Mesendoderm (in vitro differentiated cells): Measurements from ENCODE around the gene CHRNA10.
A peak's percentile ranks its signal among the peaks of the same experiment; 100 is the strongest.
"Not testable (repeated sequence)": the region's sequence is repeated elsewhere in the genome, so short reads cannot be mapped to it uniquely, and the experiment has no call there.

Experiments
- DNase-seq: peaks from one replicate; pipeline ENCODE4 v3.0.0; 2013
- H2AK5ac ChIP-seq: 2 replicates; pipeline ENCODE4 v1.6.1; 2013; ENCODE audit warnings: low read length, inconsistent platforms
- H2BK120ac ChIP-seq: 2 replicates; pipeline ENCODE4 v1.6.1; 2013; ENCODE audit warnings: low read depth, mild to moderate bottlenecking, low read length, moderate library complexity, mixed read lengths
- H2BK15ac ChIP-seq: replicated peaks from 2 replicates; pipeline ENCODE4 v1.6.1; 2013; ENCODE audit warnings: low read depth, mild to moderate bottlenecking, moderate library complexity
- H2BK5ac ChIP-seq: 2 replicates; pipeline ENCODE4 v1.6.1; 2013; ENCODE audit warnings: low read length, inconsistent platforms
- H3K18ac ChIP-seq: 2 replicates; pipeline ENCODE4 v1.6.1; 2013; ENCODE audit warnings: mild to moderate bottlenecking, low read length, mixed read lengths
- H3K23ac ChIP-seq: one replicate; pipeline ENCODE4 v1.6.1; 2013; ENCODE audit warnings: low read length
- H3K27ac ChIP-seq: 2 replicates; pipeline ENCODE4 v1.5.1; 2013; ENCODE audit warnings: low read depth, mild to moderate bottlenecking, inconsistent platforms, low read length, moderate library complexity
- H3K27me3 ChIP-seq: 2 replicates; pipeline ENCODE4 v1.6.1; 2013; ENCODE audit warnings: low read length, control low read depth, mild to moderate bottlenecking, inconsistent platforms; ENCODE audit not compliant: insufficient read depth, poor library complexity
- H3K36me3 ChIP-seq: 2 replicates; pipeline ENCODE4 v1.6.1; 2013; ENCODE audit warnings: low read length, inconsistent platforms; ENCODE audit not compliant: control insufficient read depth, insufficient read depth
- H3K4ac ChIP-seq: one replicate; pipeline ENCODE4 v1.6.1; 2013; ENCODE audit warnings: low read depth, mild to moderate bottlenecking, low read length, moderate library complexity
- H3K4me1 ChIP-seq: 2 replicates; pipeline ENCODE4 v1.6.1; 2013; ENCODE audit warnings: low read depth, low read length, inconsistent platforms; ENCODE audit not compliant: control insufficient read depth
- H3K4me2 ChIP-seq: 2 replicates; pipeline ENCODE4 v1.6.1; 2013; ENCODE audit warnings: low read length
- H3K4me3 ChIP-seq: 2 replicates; pipeline ENCODE4 v1.5.1; 2013; ENCODE audit warnings: mild to moderate bottlenecking, low read length
- H3K56ac ChIP-seq: one replicate; pipeline ENCODE4 v1.6.1; 2013; ENCODE audit warnings: low read length
- H3K79me1 ChIP-seq: 2 replicates; pipeline ENCODE4 v1.6.1; 2013; ENCODE audit warnings: low read length, inconsistent platforms
- H3K79me2 ChIP-seq: 2 replicates; pipeline ENCODE4 v1.6.1; 2013; ENCODE audit warnings: mild to moderate bottlenecking, low read length; ENCODE audit not compliant: control insufficient read depth, insufficient read depth
- H3K9ac ChIP-seq: 2 replicates; pipeline ENCODE4 v1.6.1; 2013; ENCODE audit warnings: low read length, inconsistent platforms
- H4K5ac ChIP-seq: one replicate; pipeline ENCODE4 v1.6.1; 2013; ENCODE audit warnings: low read length
- H4K8ac ChIP-seq: one replicate; pipeline ENCODE4 v1.6.1; 2013; ENCODE audit warnings: low read depth, mild to moderate bottlenecking, control low read depth, low read length, moderate library complexity
- WGBS: extraction: QIAGEN DNeasy Blood & Tissue Kit; methylation state at CpG from one replicate; pipeline ENCODE4 v1.1.7; 2013; ENCODE audit warnings: low lambda C conversion rate, missing lambda C conversion rate; ENCODE audit not compliant: insufficient coverage; ENCODE audit errors: extremely low coverage; 5-methylcytosine and 5-hydroxymethylcytosine counted together

CHRNA10 gene

DNA sequence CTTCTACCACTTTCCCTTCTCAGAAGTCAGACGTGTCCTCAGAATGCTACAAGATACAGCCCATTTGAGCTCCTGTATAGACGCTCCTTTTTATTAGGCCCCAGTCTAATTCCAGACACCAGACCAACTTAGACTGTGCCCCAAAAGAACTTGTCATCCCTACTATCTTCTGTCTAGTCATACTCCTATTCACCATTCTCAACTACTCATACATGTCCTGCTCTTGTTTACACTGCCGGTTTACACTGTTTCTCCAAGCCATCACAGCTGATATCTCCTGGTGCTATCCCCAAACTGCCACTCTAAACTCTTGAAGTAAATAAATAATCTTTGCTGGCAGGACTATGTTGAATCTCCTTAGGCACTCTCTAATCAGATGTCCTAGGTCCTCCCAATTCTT, 18.7 kb downstream of the CHRNA10 start:
- H3K23ac ChIP-seq, DNase-seq, H3K27me3 ChIP-seq, H2BK5ac ChIP-seq, H3K4me1 ChIP-seq, H3K4me3 ChIP-seq, H3K36me3 ChIP-seq, H3K56ac ChIP-seq, H3K9ac ChIP-seq, H3K79me2 ChIP-seq, H2AK5ac ChIP-seq, H2BK15ac ChIP-seq, H4K8ac ChIP-seq, H3K79me1 ChIP-seq, H3K4ac ChIP-seq, H3K18ac ChIP-seq, H2BK120ac ChIP-seq, H3K4me2 ChIP-seq, H3K27ac ChIP-seq, H4K5ac ChIP-seq: not testable (repeated sequence)
- WGBS, result no CpG with 5 or more reads among the region's 3 CpGs

- not testable (repeated sequence) for H3K27me3 ChIP-seq, H4K5ac ChIP-seq, H3K9ac ChIP-seq, H3K56ac ChIP-seq, H3K4me1 ChIP-seq, H3K4ac ChIP-seq, H3K27ac ChIP-seq, H2AK5ac ChIP-seq, H2BK120ac ChIP-seq, H3K18ac ChIP-seq, H3K79me2 ChIP-seq, H2BK5ac ChIP-seq, H3K23ac ChIP-seq, H3K36me3 ChIP-seq, H2BK15ac ChIP-seq, H3K4me2 ChIP-seq, H3K4me3 ChIP-seq, H3K79me1 ChIP-seq, H4K8ac ChIP-seq
- no CpG with 5 or more reads among the region's 9 CpGs for WGBS
- peak; percentile 31 for DNase-seq
Measured at GRCh38 chr11:3649374-3649773, 21.8 kb downstream of the CHRNA10 start.

DNA sequence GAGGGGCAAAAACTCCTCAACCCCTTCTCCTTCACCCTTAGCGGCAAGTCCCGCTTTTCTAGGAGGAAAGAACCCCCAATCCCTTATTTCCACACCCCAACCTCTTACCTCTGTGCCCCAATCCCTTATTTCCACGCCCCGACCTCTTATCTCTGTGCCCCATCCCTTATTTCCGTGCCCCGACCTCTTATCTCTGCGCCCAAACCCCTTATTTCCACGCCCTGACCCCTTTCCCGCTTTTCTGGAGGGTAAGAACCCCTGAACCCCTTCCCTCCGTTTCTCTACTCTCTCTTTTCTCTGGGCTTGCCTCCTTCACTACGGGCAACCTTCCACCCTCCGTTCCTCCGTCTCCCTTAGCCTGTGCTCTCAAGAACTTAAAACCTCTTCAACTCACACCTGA, 22.3 kb downstream of the CHRNA10 start:
- not testable (repeated sequence) for H3K27me3 ChIP-seq

GRCh38 chr11:3645552-3645951, 25.6 kb downstream of the CHRNA10 start:
- DNase-seq, result no peak
- Histone ChIP-seq H3K4ac (no peak overlapping the region), H3K9ac (no peak overlapping the region), H4K8ac (no peak overlapping the region), H3K79me1 (no peaks in the 10 kb centered on the region), H3K4me2 (no peak overlapping the region), H3K4me1 (peaks cover 6% of the 10 kb centered on the region), H2BK120ac (no peak overlapping the region), H3K79me2 (no peaks in the 10 kb centered on the region), H2AK5ac (no peak overlapping the region), H2BK5ac (no peak overlapping the region), H3K56ac (no peak overlapping the region), H3K18ac (no peak overlapping the region), H3K27ac (no peak overlapping the region), H3K4me3 (no peak overlapping the region), H4K5ac (no peak overlapping the region), H2BK15ac (no peak overlapping the region), H3K27me3 (no peaks in the 10 kb centered on the region), H3K36me3 (no peaks in the 10 kb centered on the region), H3K23ac (no peak overlapping the region)
- no CpG with 5 or more reads among the region's 7 CpGs for WGBS

More for the DNA sequence above, 22.3 kb downstream of the CHRNA10 start:
- H3K36me3 ChIP-seq, H2BK120ac ChIP-seq, H4K5ac ChIP-seq, H3K79me1 ChIP-seq, H3K27ac ChIP-seq, H3K4me2 ChIP-seq, H3K9ac ChIP-seq, H2BK15ac ChIP-seq, H3K4me1 ChIP-seq, H4K8ac ChIP-seq, H3K56ac ChIP-seq, H3K4me3 ChIP-seq, DNase-seq, H3K79me2 ChIP-seq, H3K18ac ChIP-seq, H3K23ac ChIP-seq, H3K4ac ChIP-seq, H2AK5ac ChIP-seq, H2BK5ac ChIP-seq: not testable (repeated sequence)
- no CpG with 5 or more reads among the region's 13 CpGs for WGBS

- Histone ChIP-seq H3K23ac (no peak within 1 kb of the TSS), H3K79me1 (no peaks in the 10 kb centered on the region), H3K4ac (no peak within 1 kb of the TSS), H3K18ac (no peak within 1 kb of the TSS), H4K5ac (no peak within 1 kb of the TSS), H2BK15ac (no peak within 1 kb of the TSS), H3K9ac (no peak within 1 kb of the TSS), H3K4me2 (no peak within 1 kb of the TSS), H3K4me1 (peaks cover 6% of the 10 kb centered on the region), H2BK120ac (no peak within 1 kb of the TSS), H3K27me3 (no peaks in the 10 kb centered on the region), H4K8ac (no peak within 1 kb of the TSS), H3K4me3 (no peak within 1 kb of the TSS), H2BK5ac (no peak within 1 kb of the TSS), H3K56ac (no peak within 1 kb of the TSS), H3K27ac (no peak within 1 kb of the TSS), H3K79me2 (no peaks in the 10 kb centered on the region), H2AK5ac (peak within 1 kb of the TSS; percentile 74), H3K36me3 (no peaks in the 10 kb centered on the region)
- no peak for DNase-seq
- no CpG with 5 or more reads among the region's 4 CpGs for WGBS
Measured at GRCh38 chr11:3644817-3645235, 26.4 kb downstream of the CHRNA10 start, which contains the start of gene ART1. ART1 (plus strand) TSS chr11:3645128; CDS start chr11:3659214, 14,086 bp downstream.

GRCh38 chr11:3643102-3643546, 28.1 kb downstream of the CHRNA10 start:
- not testable (repeated sequence) for H3K79me2 ChIP-seq, H3K4me3 ChIP-seq, H4K5ac ChIP-seq, H2BK5ac ChIP-seq, H3K27ac ChIP-seq, H2BK15ac ChIP-seq, H3K27me3 ChIP-seq, H2AK5ac ChIP-seq, H3K4ac ChIP-seq, H3K4me1 ChIP-seq, H2BK120ac ChIP-seq, H3K79me1 ChIP-seq, H4K8ac ChIP-seq, H3K18ac ChIP-seq, H3K36me3 ChIP-seq
- peak; percentile 71 for DNase-seq
- Histone ChIP-seq H3K9ac (peak overlapping the region; percentile 74), H3K4me2 (peak overlapping the region; percentile 78), H3K23ac (peak overlapping the region; percentile 80), H3K56ac (peak overlapping the region; percentile 84)
- WGBS, result no CpG with 5 or more reads among the region's 11 CpGs
